Caki2 (cell line): Measurements from ENCODE around the gene DUSP8. TPM values are rescaled to one million over a fixed set of nuclear protein-coding genes. Genes with fewer than 3 reads are reported as not detected.
"Not testable (repeated sequence)": the region's sequence is repeated elsewhere in the genome, so short reads cannot be mapped to it uniquely, and the experiment has no call there.

Source experiments
- DNase-seq: peaks from one replicate; pipeline ENCODE4 v3.0.0-alpha.2; 2015; ENCODE audit warnings: low read depth
- in situ Hi-C: cut with HindIII; loops from 2 replicates; pipeline ENCODE4 v1.10.0; 2016; ENCODE audit warnings: low sequenced_read_pairs, low pct_unique_long_range_greater_than_20kb, mixed read lengths
- total RNA-seq: library from RNA; depleted of rRNA; stranded (reverse); fragments of >200 nt; shearing (Covaris generic); gene quantifications from 2 replicates; pipeline ENCODE4 v1.2.3, GENCODE V29; 2014; ENCODE audit warnings: low replicate concordance

Gene DUSP8
- total RNA-seq, 1 experiment from 2014 or later: 0.07 TPM

DNA sequence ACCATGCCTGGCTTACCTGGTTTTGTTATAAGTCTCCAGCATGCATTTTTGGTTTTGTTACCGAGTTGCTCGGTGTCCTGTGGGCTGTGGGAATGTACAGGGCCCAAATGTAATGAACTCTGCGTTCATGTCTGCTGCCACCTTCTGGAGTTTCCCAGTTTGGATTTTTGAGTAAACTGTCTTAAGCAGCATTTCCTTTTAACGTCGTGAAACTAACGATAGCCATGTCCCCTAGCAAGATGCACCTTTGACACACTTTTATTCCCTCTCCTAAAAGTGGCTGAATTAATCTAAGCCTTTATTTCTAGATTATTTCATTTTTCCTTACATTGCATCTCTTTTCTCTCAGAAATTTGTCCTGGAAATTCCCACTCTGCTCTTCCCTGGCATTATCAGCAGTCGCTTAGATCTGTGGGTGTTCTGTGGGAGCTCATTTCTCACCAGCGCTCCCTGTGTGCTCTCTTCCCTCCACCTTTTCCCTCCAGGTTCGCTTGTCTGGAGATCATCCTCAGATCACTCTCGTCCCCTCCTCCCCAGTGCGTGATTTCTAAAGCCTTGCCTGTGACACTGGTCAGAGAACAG is 24.0 kb upstream of the DUSP8 start:
- in situ Hi-C loops, DNase-seq: not testable (repeated sequence)

GRCh38 chr11:1592628-1593027 is 20.6 kb upstream of the DUSP8 start:
- no peak for DNase-seq
- in situ Hi-C loops: no loop called here

- no peak for DNase-seq
- in situ Hi-C loops: no loop called here
Observed at GRCh38 chr11:1589996-1590395, 17.9 kb upstream of the DUSP8 start.

GRCh38 chr11:1589191-1589963 is 17.3 kb upstream of the DUSP8 start:
- DNase-seq, in situ Hi-C loops: not testable (repeated sequence)

DNA sequence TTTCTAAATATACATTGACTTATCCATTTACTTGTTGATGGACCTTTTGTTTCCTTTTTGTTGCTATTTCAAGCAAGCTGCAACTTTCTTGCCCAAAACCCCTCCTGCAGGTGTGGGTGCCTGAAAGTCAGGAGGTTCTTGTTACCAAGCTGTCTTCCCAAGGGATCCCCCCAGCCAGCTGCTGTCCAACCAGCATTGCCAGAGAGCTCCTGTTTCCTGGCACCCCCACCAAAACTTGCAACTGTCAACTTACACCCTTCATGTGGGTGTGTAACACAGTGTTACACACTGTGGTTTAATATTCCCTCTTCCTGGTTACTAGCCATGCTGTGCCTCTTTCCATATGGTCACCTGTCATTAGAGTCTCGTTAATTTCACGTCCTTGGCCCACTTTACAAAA is 14.6 kb upstream of the DUSP8 start:
- no peak for DNase-seq
- in situ Hi-C loops: no loop called here

DNA sequence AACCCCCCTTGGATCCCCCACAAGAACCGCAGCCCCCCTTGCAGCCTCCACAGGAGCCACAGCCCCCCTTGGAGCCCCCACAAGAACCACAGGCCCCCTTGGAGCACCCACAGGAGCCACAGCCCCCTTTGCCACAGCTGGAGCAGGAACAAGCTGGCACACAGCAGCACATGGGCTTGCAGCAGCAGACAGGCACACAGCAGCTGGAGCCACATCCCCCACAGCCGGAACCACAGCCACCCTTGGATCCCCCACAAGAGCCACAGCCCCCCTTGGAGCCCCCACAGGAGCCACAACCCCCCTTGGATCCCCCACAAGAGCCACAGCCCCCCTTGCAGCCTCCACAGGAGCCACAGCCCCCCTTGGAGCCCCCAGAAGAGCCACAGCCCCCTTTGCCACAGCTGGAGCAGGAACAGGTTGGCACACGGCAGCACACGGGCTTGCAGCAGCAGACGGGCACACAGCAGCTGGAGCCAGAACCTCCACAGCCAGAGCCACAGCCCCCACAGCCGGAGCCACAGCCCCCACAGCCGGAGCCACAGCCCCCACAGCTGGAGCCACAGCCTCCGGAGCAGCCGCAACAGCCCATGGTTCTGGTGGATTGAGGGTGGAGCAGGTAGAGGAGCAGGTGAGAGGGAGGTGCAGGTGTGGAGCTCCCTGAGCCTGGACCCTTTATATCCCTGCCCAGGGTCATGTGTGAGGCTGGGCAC is 12.7 kb upstream of the DUSP8 start, which contains the start of gene KRTAP5-1:
TSS of gene KRTAP5-1 (minus strand) at position 623 of the 710 bp plus-strand sequence. CDS start at position 589, 34 bp downstream.
- in situ Hi-C loops, DNase-seq: not testable (repeated sequence)

DNA sequence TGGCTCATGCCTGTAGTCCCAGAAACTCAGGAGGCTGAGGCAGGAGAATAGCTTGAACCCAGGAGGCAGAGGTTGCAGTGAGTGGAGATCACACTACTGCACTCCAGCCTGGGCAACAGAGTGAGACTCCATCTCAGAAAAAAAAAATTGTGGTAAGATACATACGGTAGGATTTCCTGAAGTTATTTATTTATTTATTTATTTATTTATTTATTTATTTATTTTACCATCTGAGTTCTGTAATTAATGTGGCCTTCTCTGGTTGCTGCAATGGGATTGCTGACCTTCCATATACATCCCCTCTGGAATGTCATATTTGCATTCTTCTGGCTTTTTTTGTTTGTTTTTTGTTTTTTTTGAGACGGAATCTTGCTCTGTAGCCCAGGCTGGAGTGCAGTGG is 10.8 kb upstream of the DUSP8 start:
- in situ Hi-C loops, DNase-seq: not testable (repeated sequence)

GRCh38 chr11:1581976-1582375 is 9.9 kb upstream of the DUSP8 start:
- no peak for DNase-seq
- in situ Hi-C loops: no loop called here

DNA sequence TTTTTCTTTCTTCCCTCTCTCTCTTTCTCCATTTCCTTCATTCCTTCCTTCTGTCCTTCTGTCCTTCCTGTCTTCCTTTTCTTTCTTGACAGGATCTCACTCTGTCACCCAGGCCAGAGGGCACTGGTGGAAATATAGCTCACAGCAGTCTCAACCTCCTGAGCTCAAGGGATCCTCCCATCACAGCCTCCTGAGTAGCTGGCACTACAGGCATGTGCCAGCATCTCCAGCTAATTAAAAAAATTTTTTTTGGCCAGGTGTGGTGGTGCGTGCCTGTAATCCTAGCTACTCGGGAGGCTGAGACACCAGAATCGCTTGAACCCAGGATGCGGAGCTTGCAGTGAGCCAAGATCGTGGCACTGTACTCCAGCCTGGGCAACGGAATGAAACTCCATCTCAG is 4.8 kb upstream of the DUSP8 start:
- no peak for DNase-seq
- in situ Hi-C loops: no loop called here

GRCh38 chr11:1575756-1576155 is 3.7 kb upstream of the DUSP8 start:
- in situ Hi-C loops, DNase-seq: not testable (repeated sequence)

- in situ Hi-C loops: no loop called here
- no peak for DNase-seq
Observed at GRCh38 chr11:1574933-1575242, 2.8 kb upstream of the DUSP8 start.

GRCh38 chr11:1574238-1574932 is 2.3 kb upstream of the DUSP8 start:
- DNase-seq: peak; percentile 61
- in situ Hi-C loops: no loop called here

GRCh38 chr11:1573903-1574237 is 1.8 kb upstream of the DUSP8 start:
- in situ Hi-C loops: no loop called here
- DNase-seq: no peak

- in situ Hi-C loops: no loop called here
- DNase-seq: no peak
Observed at GRCh38 chr11:1573077-1573902, 1.2 kb upstream of the DUSP8 start.

DNA sequence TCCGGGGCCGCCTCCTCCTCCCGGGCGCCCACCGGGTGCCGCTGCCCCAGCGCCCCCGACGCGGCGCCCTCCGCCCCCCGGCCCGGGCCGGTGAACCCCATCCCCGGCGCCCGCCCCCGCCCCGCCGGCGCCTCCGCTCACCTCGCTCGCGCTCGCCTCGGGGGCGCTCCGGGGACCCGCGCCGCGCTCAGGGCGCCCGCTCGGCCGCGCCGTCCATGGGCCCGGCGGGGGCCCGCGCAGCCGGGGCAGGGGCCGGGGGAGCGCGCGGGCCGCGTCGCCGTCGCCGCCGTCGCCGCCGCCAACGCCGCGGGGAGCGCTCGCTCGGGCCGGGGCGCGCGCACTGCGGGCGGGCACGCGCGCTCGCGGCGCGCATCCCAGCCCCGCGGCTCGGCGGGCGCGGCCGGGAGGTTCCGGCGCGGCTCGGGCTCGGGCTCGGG is 293 bp downstream of the DUSP8 start:
- in situ Hi-C loops: no loop called here

DNA sequence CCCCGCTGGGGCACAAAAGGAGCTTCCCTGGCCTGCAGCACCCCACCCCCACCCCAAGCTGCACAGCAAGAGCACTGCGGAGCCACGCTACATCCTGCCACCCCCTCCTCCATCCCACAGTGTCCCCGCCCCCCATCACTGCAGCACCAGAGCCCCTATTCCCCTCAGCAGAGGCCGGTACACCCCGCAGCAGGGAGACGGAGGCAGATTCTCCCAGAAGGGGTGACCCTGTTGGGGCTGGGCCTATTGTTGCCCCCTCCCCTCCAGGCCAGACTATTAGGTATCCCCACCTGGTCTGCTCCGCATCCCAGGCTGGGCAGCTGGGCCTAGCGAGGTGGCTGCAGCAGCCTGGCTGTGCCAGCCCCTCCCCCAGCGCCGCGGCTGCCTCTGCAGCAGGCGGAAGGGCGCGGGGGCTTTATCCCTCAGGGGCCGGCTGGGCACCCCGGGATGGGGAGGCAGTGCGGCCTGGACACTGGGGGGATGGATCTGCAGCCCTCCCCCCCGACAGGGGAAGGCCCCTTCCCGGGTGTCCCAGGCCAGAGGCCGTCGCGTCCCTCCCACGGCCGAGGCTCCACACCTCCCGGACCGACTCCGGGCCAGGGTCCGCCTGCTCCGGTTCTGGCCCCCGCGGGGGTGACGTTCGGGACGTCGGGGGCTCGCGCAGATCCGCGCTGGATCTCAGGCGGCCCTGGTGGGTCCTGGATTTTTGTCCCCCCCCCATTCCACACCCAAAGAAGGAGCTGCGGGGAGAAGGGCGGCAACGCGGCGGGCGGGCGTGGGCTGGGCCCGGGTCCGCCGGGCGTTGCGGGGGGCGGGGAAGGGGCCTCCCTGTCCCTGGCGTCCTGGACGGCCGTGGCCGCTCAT is 943 bp downstream of the DUSP8 start:
- no peak for DNase-seq
- in situ Hi-C loops: no loop called here

More for the DNA sequence above, 293 bp downstream of the DUSP8 start:
- DNase-seq: no peak

DNA sequence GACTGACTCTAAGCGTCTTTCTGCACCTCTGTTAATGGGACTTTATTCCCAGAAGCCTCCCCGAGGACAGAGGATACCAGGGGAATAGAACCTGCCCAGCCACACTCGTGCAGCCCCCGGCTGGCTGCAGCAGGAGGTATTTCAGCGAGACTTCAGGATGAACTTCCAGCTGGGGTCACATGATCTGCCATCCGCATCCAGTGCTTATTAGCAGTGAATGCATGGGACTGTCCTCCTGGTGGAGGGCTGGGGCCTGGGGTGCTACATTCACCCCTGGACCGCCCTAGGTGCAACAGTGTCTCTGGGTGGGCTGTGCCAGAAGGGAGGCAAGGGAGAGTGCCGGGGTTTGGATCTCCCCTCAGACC is 1.6 kb downstream of the DUSP8 start:
- in situ Hi-C loops: no loop called here

More for the DNA sequence above, 1.6 kb downstream of the DUSP8 start:
- no peak for DNase-seq
